ENCODE measurements around the gene RAMACL.
"Not testable (repeated sequence)": the region's sequence is repeated elsewhere in the genome, so short reads cannot be mapped to it uniquely, and the experiment has no call there.

The RAMACL gene

DNA sequence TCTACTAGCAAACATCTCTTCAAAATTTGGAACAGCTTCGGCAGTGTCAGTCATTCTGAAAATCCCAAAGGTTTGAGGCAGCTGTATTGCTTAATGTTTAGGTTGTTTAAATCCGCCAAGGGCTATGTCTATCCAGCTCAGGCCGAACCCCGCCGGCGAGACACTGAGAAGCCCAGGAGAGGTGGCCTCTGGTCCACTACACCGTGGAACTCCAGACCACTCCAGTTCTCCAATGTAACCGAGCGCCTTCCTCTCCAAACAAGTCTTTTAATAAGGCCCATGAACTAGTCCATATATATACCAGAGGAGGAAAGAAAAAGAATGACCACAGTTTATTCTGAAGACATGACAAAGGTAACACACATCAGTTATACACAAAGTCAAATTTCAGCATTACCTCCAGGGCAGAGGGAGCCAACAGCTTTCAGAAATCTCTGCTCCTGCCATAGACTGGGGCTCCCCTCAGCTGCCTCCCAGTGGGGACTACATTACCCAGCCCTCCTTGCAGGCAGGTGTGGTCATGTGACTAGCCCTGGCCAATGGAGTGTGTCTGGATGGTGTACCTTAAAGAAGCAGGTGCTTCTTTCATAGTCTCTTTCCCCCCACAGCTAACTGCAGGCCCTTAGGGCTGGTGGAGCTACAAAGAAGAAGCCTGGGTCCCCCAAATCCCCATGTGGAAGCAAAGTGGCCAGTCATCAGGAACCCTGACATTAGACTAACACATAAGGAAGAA, at the start of gene RAMACL:
TSS of gene RAMACL (minus strand) at position 255 of the 733 bp plus-strand sequence. CDS start at position 54, 201 bp downstream.
- DNase-seq: peak in 1 of 4 experiments; percentile 8

- DNase-seq: no peak
Measured at GRCh38 chr6:166635013-166635970, 48.8 kb upstream of the RAMACL start.

DNA sequence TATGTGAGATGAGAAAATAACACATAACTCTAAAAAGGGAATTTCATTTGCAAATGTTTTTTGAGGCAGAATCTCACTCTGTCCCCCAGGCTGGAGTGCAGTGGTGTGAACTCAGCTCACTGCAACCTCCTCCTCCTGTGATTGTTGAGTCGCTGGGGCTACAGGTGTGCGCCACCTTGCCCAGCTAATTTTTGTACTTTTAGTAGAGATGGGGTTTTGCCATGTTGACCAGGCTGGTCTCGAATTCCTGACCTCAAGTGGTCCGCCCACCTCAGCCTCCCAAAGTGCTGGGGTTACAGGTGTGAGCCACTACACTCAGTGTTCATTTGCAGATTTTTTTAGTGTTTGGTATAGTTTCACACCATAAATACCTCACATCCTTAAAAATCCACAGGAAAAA, 48.1 kb upstream of the RAMACL start:
- DNase-seq: not testable (repeated sequence)

GRCh38 chr6:166633732-166634535, 47.5 kb upstream of the RAMACL start:
- DNase-seq: no peak

DNA sequence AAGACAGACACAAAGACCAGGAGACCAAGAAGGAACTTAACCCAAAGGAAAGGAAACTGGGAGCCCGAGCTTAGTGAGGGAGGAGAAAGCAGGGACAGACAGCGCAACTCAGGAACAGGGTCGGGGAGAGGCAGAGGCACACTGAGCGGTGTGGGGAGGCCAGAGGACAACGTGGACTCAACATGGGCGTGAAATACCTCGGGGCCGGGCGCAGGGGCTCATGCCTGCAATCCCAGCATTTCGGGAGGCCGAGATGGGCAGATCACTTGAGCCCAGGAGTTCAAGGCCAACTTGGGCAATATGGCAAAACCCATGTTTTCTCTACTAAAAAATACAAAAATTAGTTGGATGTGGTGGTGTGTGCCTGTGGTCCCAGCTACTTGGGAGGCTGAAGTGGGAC, 46.3 kb upstream of the RAMACL start:
- no peak for DNase-seq

DNA sequence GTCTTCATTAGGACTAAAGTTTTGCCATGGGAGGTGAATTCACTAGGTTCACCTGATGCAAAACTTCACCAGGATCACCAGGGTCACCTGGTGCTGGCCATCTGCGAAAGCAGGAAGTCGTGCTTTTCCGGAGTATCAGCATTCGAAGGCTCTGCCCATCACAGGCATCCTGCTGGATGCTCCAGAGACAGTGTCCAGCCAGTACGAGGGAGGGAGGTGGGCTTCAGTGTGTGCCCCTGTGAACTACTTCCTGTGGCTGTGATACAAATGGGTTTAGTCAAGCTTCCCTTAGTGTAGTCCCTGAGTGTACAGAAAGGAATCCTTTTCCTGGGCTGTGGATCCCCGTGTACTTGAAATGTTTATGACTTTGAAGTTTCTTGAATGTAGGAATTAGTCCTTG, 44.0 kb upstream of the RAMACL start:
- DNase-seq: no peak

DNA sequence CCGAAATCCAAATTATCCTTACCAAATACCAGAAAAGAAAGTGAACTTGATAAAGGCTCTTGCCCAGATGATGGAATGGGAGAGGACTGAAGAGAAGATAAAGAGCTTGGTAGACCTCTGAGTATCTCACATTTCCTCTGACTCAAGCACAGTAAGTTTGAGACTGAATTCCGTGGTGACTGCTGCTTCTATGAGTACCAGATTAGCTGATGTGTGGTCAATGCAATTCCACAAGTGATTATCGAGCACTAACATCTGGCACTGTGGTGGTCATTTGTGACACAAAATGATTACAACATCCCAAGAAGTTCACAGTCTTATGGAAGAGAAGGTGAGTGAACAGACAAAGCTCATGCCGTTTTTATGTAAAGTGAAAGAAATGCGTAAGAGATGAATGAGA, 43.1 kb upstream of the RAMACL start:
- no peak for DNase-seq

DNA sequence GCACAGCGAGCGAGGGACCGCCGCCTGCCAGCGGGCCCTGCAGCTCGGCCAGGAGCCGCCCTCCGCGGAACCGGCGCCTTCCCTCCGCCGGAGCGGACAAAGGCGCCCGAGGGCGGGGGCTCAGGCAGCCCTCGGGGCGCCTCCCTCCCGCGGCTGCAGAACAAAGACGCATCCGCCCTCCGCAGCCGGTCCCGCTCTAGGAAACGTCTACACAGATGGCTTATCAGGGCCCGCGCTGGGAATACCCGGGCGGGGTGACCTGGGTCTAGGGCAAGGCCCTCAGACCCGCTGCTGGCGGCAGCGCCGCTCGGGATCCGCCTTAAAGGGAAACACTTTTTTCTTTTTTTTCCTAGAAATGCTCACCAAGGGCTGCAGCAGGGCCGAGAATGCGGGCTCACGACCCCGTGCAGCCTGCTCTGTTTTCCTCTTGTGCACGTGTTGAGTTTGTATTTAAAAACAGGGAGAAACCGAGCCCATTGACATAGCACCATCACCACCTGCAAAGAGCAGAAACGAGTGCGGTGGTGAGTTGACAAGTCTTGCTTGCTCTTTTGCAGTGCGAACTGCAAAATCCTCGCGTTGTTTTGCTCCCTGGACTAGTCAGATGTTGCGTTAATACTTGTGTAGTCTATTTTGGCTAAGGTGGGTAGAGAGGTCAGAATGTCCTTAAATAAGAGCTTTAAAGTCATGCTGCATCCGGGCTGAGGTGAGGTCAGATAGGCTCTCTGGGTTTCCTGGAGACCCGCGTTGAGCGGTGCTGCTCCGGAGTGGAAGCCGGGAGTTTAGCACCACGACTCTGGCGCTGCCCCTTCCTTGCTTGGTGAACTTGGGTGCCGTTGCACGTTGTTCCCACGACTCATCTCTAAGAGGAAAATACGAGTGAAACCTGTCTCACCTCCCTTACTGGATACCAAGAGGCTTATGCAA, 41.7 kb upstream of the RAMACL start:
- DNase-seq: peak; percentile 10 to 36 (median 20)

GRCh38 chr6:166627033-166627874, 40.8 kb upstream of the RAMACL start, which contains the start of gene RPS6KA2:
Gene RPS6KA2, minus strand, starts transcription at chr6:166627251. Its CDS starts 232 bp downstream, at chr6:166627019.
- DNase-seq: peak; percentile 99 to 100 (median 100)

GRCh38 chr6:166626177-166627032, 39.9 kb upstream of the RAMACL start:
- peak in 1 of 4 experiments; percentile 11 for DNase-seq

- no peak for DNase-seq
Measured at GRCh38 chr6:166625356-166625755, 38.9 kb upstream of the RAMACL start.

- no peak for DNase-seq
Measured at GRCh38 chr6:166624275-166624674, 37.8 kb upstream of the RAMACL start.

DNA sequence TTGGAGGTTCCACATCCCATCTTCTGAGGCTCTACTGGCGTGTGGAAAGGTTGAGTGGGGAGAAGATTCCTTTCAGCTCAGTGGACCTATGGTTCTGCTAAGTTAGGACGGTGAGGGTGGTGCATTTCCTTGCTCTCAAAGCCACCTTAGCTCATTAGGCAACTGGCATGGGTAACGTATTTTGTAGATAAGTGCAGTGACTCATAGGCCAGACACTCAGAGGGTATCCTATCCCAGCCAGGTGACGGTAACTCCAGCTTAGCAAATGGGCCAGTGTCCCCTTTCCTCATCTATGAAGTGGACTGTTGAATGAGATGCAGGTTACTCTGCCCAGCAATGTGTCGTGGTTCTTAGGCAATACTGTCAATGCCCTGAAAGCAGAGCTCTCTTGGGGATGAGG, 36.8 kb upstream of the RAMACL start:
- no peak for DNase-seq

DNA sequence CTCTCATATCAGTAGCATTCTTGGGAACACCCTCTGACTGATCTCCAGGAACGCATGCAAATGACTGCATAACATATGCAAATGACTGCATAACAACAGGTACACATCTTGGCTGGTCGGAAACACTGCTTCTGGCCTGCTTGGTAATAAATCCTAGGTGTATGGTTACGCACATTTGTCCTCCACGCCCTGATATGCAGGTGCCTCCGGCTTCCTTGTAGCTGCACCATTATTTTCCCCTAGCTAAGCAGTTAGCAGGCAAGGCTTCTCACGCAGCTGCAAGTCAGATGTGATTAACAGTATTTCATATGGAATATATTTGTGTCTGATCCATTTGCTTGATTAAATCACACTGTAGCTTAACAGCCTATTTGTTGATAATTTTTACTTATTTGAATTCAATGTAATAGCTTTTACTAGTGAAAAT, 34.6 kb upstream of the RAMACL start:
- no peak for DNase-seq

- DNase-seq: no peak
Measured at GRCh38 chr6:166620478-166621113, 34.1 kb upstream of the RAMACL start.

GRCh38 chr6:166619912-166620311, 33.4 kb upstream of the RAMACL start:
- DNase-seq: no peak

DNA sequence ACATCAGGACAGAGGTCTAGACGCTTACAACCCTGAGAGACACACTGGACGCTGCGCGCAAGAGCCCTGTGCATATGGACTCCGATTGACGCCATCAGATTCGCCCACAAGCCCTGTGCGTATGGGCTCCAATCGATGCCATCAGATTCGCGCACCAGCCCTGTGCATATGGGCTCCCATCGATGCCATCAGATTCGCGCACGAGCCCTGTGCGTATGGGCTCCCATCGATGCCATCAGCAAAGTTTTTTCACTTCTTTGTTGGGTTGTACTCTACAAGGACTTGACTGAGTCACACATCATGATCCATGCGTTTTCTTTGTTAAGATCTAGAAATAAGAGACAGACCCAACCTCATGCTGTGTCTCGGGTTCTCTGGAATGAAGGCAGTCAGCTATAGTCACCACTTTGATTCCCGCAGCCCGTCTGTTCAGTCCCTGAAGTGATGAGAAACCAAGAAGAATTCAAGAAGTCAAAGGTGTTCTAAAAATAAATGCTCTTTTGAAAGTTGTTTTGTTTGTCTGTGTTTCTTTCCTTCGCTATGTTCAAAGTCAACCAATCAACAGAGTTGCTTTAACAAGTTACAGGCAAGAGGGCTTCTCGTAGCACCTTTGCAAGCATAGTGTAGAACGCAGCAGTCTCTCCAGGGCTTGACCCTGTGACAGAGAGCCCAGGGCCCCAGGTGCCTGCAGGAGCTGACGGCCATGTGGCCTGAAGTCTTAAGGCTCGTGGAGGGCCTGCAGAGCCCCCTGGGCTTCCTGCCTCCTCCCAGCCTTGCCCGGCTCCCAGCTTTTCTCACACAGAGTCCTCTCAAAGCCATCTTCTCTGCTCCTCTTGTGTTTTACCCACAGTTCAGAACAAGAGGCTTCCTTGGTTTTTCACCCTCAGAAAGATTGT, 32.6 kb upstream of the RAMACL start:
- DNase-seq: no peak

- DNase-seq: no peak
Measured at GRCh38 chr6:166618251-166618650, 31.8 kb upstream of the RAMACL start.
